Adrenal gland (tissue), 12 donors: ENCODE measurements around the gene HAUS7. TPM values are rescaled to one million over a fixed set of nuclear protein-coding genes. Genes with fewer than 3 reads are reported as not detected.

ENCODE experiments used
- DNase-seq, 7 donors: peaks; one replicate each; pipeline ENCODE4 v3.0.0-alpha.2; 2019 to 2020
- H3K27ac ChIP-seq, 5 donors: fragments of 200-600 bp; sonication (generic) in 4 of 5; 1 replicate in 3 of 5; 2 replicates in 2 of 5; pipeline versions ENCODE4 v1.5.1 to v1.8.0; 2016 to 2020; ENCODE audit warnings: mild to moderate bottlenecking in 1 of 5
- H3K27me3 ChIP-seq: fragments of 200-600 bp; 2 replicates; pipeline ENCODE4 v1.8.0; 2021
- H3K36me3 ChIP-seq, 2 donors: fragments of 200-600 bp; replicated peaks in 1 of 2; 1 replicate in 1 of 2; 2 replicates in 1 of 2; pipeline versions ENCODE4 v1.5.1 to v1.8.0; 2018 to 2022
- H3K4me1 ChIP-seq, 2 donors: fragments of 200-600 bp; replicated peaks in 1 of 2; 1 replicate in 1 of 2; 2 replicates in 1 of 2; pipeline versions ENCODE4 v1.5.1 to v1.8.0; 2018 to 2021
- H3K4me3 ChIP-seq, 4 donors: fragments of 200-600 bp; sonication (generic) in 3 of 4; one replicate each; pipeline ENCODE4 v1.5.1; 2016 to 2018
- H3K9me3 ChIP-seq, 3 donors: fragments of 200-600 bp; sonication (generic) in 1 of 3; replicated peaks in 1 of 3; 1 replicate in 2 of 3; 2 replicates in 1 of 3; pipeline versions ENCODE4 v1.5.1 to v1.8.0; 2016 to 2021
- POLR2A ChIP-seq, 2 donors: fragments of 450-650 bp; IDR thresholded peaks; one replicate each; pipeline ENCODE4 v1.6.1; 2017; ENCODE audit warnings: antibody characterized with exemption in 2 of 2, mild to moderate bottlenecking in 2 of 2, moderate library complexity in 1 of 2
- WGBS, 4 donors: extraction: QIAGEN DNeasy Blood & Tissue Kit in 2 of 4; methylation state at CpG; one replicate each; pipeline versions ENCODE4 v1.1.5 to v1.1.7; 2013 to 2017; 5-methylcytosine and 5-hydroxymethylcytosine counted together
- intact Hi-C, 2 donors: fragments of 100-400 bp; cut with DNase I; formaldehyde crosslinking; loops; one replicate each; pipeline versions ENCODE4 v1.14.1 to v1.15.0; 2022 to 2023
- polyA plus RNA-seq, 3 donors: library from polyadenylated mRNA; stranded (reverse); fragments of 200-250 nt in 2 of 3; fragments of 350-450 nt in 1 of 3; fragmentation: Illumina TruSeq in 1 of 3; extraction: RNeasy Lipid Tissue Mini Kit (QIAGEN cat#74804) in 1 of 3; gene quantifications; one replicate each; pipeline ENCODE4 v1.2.3, GENCODE V29; 2013 to 2014
- total RNA-seq, 9 donors: library from RNA; depleted of rRNA in 4 of 9; stranded (reverse); fragments of >200 nt in 4 of 9; fragments of 120-200 nt in 1 of 9; fragmentation: NEBNext Ultra II Directional in 1 of 9; extraction: Animal tissue kit (Norgen Biotek cat#: 25700) in 1 of 9; gene quantifications; one replicate each; pipeline versions ENCODE4 v1.1.0 to v1.2.4, GENCODE V29; 2013 to 2023
- TF ChIP-seq, protein P1 (sequence below), 6 experiments: fragments of 450-650 bp in 4 of 6; fragments of 200-600 bp in 2 of 6; sonication (generic) in 1 of 6; IDR thresholded peaks; 1 replicate in 5 of 6; 2 replicates in 1 of 6; pipeline versions ENCODE4 v1.5.1 to v1.8.0; 2016 to 2021; ENCODE audit warnings: antibody characterized with exemption in 6 of 6, mild to moderate bottlenecking in 2 of 6, moderate library complexity in 1 of 6
- donor health status: healthy with polysubstance abuse.
- donor health status: Bipolar disorder and iron deficiency.
- donor health status: DM: yes; HTN: yes; CAD: no.
- donor health status: DM: no; HTN: no; CAD: no.
- donor health status: DM: no; HTN: no; CAD: no.
- donor health status: DM: yes; HTN: yes; CAD: no.

HAUS7 gene
- total and polyA plus RNA-seq, 12 donors: 7.3 to 111 (median 19.3) TPM

DNA sequence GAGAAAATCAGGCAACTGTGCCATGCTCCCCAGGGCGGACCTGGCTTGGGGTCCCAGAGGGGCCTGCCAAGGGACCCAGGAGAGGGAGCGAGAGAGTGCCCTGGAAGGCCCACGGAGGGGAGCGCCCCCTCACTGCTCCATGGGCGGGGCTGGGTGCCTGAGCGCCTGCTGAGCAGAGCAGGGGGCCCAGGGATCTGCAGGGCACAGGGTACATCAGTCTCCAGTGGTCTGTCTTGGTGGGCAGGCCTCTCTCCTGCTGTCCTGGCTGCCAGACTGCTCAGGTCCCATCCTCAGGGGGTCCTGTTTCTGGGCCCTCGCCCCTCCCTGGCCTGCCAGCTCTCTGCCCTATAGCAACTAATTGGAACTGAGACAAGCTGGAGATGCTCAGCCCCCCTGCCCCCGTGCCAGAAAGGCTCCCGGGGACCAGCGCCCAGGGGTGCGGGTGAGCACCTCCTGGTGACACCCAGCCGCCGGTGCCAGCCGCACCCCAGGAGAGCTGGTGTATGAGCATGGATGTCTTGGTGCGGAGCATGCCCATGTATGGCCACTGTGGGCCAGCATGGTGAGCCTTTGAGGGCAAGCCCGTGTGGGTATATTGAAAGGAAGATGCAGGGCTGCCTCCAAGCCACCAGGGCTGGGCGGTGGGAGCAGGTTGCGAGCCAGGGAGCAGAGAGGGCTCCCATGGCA lies 25.7 kb upstream of the HAUS7 start:
- no peaks in the 10 kb centered on the region for H3K4me1 ChIP-seq
- peak overlapping the region in 1 of 4 donors; percentile 38 for H3K4me3 ChIP-seq
- H3K36me3 ChIP-seq: no peaks in the 10 kb centered on the region
- no peak for DNase-seq
- H3K27me3 ChIP-seq: peaks cover 11% of the 10 kb centered on the region
- WGBS, 4 donors: 69 to 84% (median 71%) methylated on average over 6 to 18 of the region's 18 CpGs; no CpG with 5 or more reads in 1 of the 4 donors
- intact Hi-C loops: no loop called here
- H3K9me3 ChIP-seq: no peaks in the 10 kb centered on the region
- peak overlapping the region in 1 of 5 donors; percentile 81 for H3K27ac ChIP-seq
- TF ChIP-seq, protein P1, sequence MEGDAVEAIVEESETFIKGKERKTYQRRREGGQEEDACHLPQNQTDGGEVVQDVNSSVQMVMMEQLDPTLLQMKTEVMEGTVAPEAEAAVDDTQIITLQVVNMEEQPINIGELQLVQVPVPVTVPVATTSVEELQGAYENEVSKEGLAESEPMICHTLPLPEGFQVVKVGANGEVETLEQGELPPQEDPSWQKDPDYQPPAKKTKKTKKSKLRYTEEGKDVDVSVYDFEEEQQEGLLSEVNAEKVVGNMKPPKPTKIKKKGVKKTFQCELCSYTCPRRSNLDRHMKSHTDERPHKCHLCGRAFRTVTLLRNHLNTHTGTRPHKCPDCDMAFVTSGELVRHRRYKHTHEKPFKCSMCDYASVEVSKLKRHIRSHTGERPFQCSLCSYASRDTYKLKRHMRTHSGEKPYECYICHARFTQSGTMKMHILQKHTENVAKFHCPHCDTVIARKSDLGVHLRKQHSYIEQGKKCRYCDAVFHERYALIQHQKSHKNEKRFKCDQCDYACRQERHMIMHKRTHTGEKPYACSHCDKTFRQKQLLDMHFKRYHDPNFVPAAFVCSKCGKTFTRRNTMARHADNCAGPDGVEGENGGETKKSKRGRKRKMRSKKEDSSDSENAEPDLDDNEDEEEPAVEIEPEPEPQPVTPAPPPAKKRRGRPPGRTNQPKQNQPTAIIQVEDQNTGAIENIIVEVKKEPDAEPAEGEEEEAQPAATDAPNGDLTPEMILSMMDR (IDR thresholded peaks at IDR 0.05): peak in 1 of 6 experiments; percentile 2
- no peak for TF ChIP-seq POLR2A (IDR thresholded peaks at IDR 0.05)

DNA sequence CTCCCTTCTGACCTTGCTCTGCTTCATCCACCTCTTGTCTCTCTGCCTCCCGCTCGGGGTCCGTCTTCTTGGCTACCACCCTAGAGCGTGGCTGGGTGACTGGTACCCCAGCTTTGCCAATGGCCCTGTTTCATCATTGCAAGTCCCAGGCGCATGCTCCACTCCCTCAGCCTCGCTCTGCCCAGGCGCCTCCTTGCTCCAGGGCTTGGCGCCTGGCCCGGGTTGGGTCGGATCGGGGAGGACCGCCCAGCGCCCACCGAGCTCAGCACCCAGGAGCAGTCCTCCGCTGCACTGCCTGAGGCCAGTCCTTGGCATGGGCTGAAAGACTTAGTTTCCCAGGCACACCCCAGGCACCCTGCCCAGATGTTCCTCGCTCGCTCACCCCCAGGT lies 25.0 kb upstream of the HAUS7 start:
- 22 to 57% (median 49%) methylated on average over 7 to 17 of the region's 17 CpGs for WGBS, 4 donors
- Histone ChIP-seq H3K27ac (peak overlapping the region in 1 of 5 donors; percentile 81), H3K4me3 (peak overlapping the region in 1 of 4 donors; percentile 38), H3K4me1 (no peaks in the 10 kb centered on the region), H3K27me3 (peaks cover 11% of the 10 kb centered on the region), H3K36me3 (no peaks in the 10 kb centered on the region), H3K9me3 (no peaks in the 10 kb centered on the region)
- intact Hi-C loops: no loop called here
- peak in 1 of 7 donors; percentile 12 for DNase-seq
- TF ChIP-seq, protein P1 (IDR thresholded peaks at IDR 0.05): peak in 1 of 6 experiments; percentile 0
- no peak for TF ChIP-seq POLR2A (IDR thresholded peaks at IDR 0.05)

DNA sequence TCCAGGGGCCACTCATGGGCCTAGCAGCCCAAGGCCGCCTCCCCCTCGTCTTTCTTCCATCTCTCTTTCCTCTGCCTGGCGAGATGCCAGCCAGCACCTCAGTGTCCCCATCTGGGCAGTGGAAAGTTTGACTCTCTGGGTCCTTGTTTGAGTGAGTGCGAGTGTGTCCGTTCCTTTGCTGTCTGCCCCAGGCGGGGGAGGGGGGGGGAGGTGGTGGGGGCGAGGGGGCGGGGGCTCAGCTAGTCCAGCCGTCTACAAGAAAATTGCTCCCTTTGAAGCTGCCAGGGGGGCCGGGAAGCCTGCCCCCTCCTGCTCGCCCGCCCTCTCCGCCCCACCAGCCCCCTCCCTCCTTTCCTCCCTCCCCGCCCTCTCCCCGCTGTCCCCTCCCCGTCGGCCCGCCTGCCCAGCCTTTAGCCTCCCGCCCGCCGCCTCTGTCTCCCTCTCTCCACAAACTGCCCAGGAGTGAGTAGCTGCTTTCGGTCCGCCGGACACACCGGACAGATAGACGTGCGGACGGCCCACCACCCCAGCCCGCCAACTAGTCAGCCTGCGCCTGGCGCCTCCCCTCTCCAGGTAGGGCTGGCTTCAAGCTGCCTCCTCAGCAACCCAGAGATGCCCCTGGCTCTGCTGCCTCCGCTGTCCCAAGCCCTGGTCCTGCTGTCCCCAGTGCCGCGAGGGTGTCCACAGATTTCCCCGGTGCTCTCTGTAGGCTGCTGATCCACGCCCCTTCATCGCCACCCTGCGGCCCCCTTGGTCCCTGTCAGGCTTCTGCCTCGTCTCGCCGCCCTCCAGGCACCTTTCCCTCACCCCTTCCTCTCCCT lies 24.4 kb upstream of the HAUS7 start, which contains the start of gene BGN:
TSS of gene BGN (plus strand) at position 440 of the 821 bp plus-strand sequence. CDS start 9,652 bp downstream, outside the sequence.
- no peaks in the 10 kb centered on the region for H3K9me3 ChIP-seq
- peak in 6 of 7 donors; percentile 43 to 65 (median 50) for DNase-seq
- whole genome bisulfite sequencing, 4 donors: 10 to 45% (median 21%) methylated on average over 8 to 37 of the region's 41 CpGs
- intact Hi-C loops: no loop called here
- H3K27ac ChIP-seq: peak within 1 kb of the TSS in 1 of 5 donors; percentile 81
- H3K36me3 ChIP-seq: no peaks in the 10 kb centered on the region
- H3K4me1 ChIP-seq: no peaks in the 10 kb centered on the region
- peaks cover 11% of the 10 kb centered on the region for H3K27me3 ChIP-seq
- TF ChIP-seq, protein P1 (IDR thresholded peaks at IDR 0.05): peak in 4 of 6 experiments; percentile 14 to 45 (median 36)
- TF ChIP-seq POLR2A (IDR thresholded peaks at IDR 0.05): no peak
- H3K4me3 ChIP-seq: peak within 1 kb of the TSS in 1 of 4 donors; percentile 38

DNA sequence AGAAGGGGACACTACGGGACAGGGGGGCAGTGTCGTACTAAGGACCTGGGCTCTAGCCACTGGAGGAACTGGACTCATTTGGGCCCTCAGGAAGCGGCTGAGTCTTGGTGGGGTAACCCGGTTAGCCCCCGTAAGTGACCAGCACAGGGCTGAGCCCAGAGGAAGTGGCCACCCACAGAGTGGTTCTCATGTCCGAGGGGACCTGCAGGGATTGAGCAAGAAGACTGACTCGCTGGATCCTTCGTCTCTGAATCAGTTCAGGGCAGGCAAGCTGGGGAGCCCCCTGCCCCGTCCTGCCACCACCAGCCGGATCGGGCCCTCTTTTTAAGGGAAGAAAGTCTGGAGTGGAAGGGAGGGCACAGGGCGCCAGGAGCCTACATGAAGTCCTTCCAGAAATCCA lies 23.7 kb upstream of the HAUS7 start:
- 72 to 92% (median 82%) methylated on average over 5 to 12 of the region's 12 CpGs for WGBS, 4 donors
- H3K27me3 ChIP-seq: peaks cover 11% of the 10 kb centered on the region
- no peak overlapping the region for H3K4me3 ChIP-seq
- TF ChIP-seq, protein P1 (IDR thresholded peaks at IDR 0.05): no peak
- TF ChIP-seq POLR2A (IDR thresholded peaks at IDR 0.05): no peak
- H3K27ac ChIP-seq: peak overlapping the region in 1 of 5 donors; percentile 81
- no peaks in the 10 kb centered on the region for H3K36me3 ChIP-seq
- intact Hi-C loops: no loop called here
- H3K9me3 ChIP-seq: no peaks in the 10 kb centered on the region
- H3K4me1 ChIP-seq: no peaks in the 10 kb centered on the region
- no peak for DNase-seq
